HG03060 (cell line): ENCODE data around the gene GALNT6.
A peak's percentile ranks its signal among the peaks of the same experiment; 100 is the strongest.

Experiments used
- ATAC-seq: cut with Tn5 transposase; IDR thresholded peaks from one replicate; pipeline ENCODE4 v1.9.1; 2021; ENCODE audit warnings: low read depth, moderate number of reproducible peaks; ENCODE audit not compliant: unreplicated experiment

Gene GALNT6

GRCh38 chr12:51383269-51383905 lies 7.8 kb downstream of the GALNT6 start:
- ATAC-seq: no peak

- ATAC-seq: no peak
Observed at GRCh38 chr12:51382173-51382572, 9.0 kb downstream of the GALNT6 start.

- ATAC-seq: no peak
Observed at GRCh38 chr12:51381226-51382079, 9.8 kb downstream of the GALNT6 start.

GRCh38 chr12:51379571-51379970 lies 11.6 kb downstream of the GALNT6 start:
- ATAC-seq: no peak

GRCh38 chr12:51378749-51379148 lies 12.5 kb downstream of the GALNT6 start:
- no peak for ATAC-seq

- ATAC-seq: no peak
Observed at GRCh38 chr12:51377099-51377984, 13.9 kb downstream of the GALNT6 start.

- no peak for ATAC-seq
Observed at GRCh38 chr12:51374856-51375255, 16.4 kb downstream of the GALNT6 start.

- no peak for ATAC-seq
Observed at GRCh38 chr12:51374361-51374760, 16.8 kb downstream of the GALNT6 start.

- ATAC-seq: no peak
Observed at GRCh38 chr12:51373187-51373586, 18.0 kb downstream of the GALNT6 start.

- ATAC-seq: no peak
Observed at GRCh38 chr12:51372021-51372420, 19.2 kb downstream of the GALNT6 start.

GRCh38 chr12:51371295-51371953 lies 19.8 kb downstream of the GALNT6 start:
- no peak for ATAC-seq

GRCh38 chr12:51370667-51371066 lies 20.5 kb downstream of the GALNT6 start:
- ATAC-seq: no peak

GRCh38 chr12:51369581-51369980 lies 21.6 kb downstream of the GALNT6 start:
- no peak for ATAC-seq

GRCh38 chr12:51368640-51369517 lies 22.3 kb downstream of the GALNT6 start:
- ATAC-seq: peak; percentile 96

- ATAC-seq: no peak
Observed at GRCh38 chr12:51365276-51365675, 25.9 kb downstream of the GALNT6 start.

- no peak for ATAC-seq
Observed at GRCh38 chr12:51364001-51364400, 27.2 kb downstream of the GALNT6 start.

- no peak for ATAC-seq
Observed at GRCh38 chr12:51362747-51363342, 28.4 kb downstream of the GALNT6 start.

- ATAC-seq: no peak
Observed at GRCh38 chr12:51362307-51362706, 28.9 kb downstream of the GALNT6 start.
